K562 (cell line): ENCODE data around the gene ZNF646. TPM values are rescaled to one million over a fixed set of nuclear protein-coding genes. Genes with fewer than 3 reads are reported as not detected.
"Not testable (repeated sequence)": the region's sequence is repeated elsewhere in the genome, so short reads cannot be mapped to it uniquely, and the experiment has no call there.

Experiments used
- ATAC-seq: fragments of 200-7000 bp; cut with Tn5 transposase; 3 replicates; pipeline ENCODE4 v1.9.1; 2020; ENCODE audit warnings: moderate library complexity
- BruUV-seq: library from RNA; stranded (reverse); fragments of 400-500 nt; replicated peaks from 2 replicates; lab custom pipeline; 2021; lab: Mats Ljungman, UMichigan
- CTCF ChIA-PET: fragments of 300-600 bp; formaldehyde crosslinking; extraction: SDS; loops from one replicate; lab custom pipeline; 2021; ENCODE audit warnings: low intra/inter-chr PET ratio; lab: Yijun Ruan, JAX
- POLR2A ChIA-PET: fragments of 300-600, 350-650 bp; sonication (Branson Sonifier 250); formaldehyde crosslinking; extraction: SDS; loops from one replicate; lab custom pipeline; 2021; ENCODE audit warnings: antibody characterized with exemption, inconsistent platforms; lab: Yijun Ruan, JAX
- DNase-seq, 4 experiments: peaks; one replicate each; pipeline versions ENCODE4 v3.0.0 to v3.0.0-alpha.2; 2011 to 2018; ENCODE audit warnings: low spot score in 3 of 4, mixed read lengths in 3 of 4; ENCODE audit errors: extremely low read depth in 1 of 4
- FAIRE-seq: peaks from 2 replicates; lab custom pipeline; 2011; peaks lifted over from hg19 to GRCh38; lab: Jason Lieb, UNC
- H2AFZ ChIP-seq: 2 replicates; pipeline ENCODE4 v1.6.0; 2011; ENCODE audit warnings: low read depth, low read length, control low read depth, inconsistent platforms
- H3K27ac ChIP-seq: fragments of 200-600 bp; 3 replicates; pipeline ENCODE4 v1.8.0; 2011; ENCODE audit warnings: low read depth, mild to moderate bottlenecking, control low read depth, inconsistent platforms, low read length, moderate library complexity, mixed read lengths; ENCODE audit errors: extremely low read depth
- H3K27me3 ChIP-seq, 2 experiments: fragments of 300-600 bp in 1 of 2; 2 replicates in 1 of 2; 3 replicates in 1 of 2; pipeline versions ENCODE4 v1.6.0 to v1.8.0; 2011; ENCODE audit warnings: inconsistent platforms in 2 of 2, low read length in 2 of 2, mild to moderate bottlenecking in 1 of 2, mixed read lengths in 1 of 2, moderate library complexity in 1 of 2; ENCODE audit not compliant: control insufficient read depth in 2 of 2, insufficient read depth in 2 of 2
- H3K36me3 ChIP-seq: fragments of 300-600 bp; 3 replicates; pipeline ENCODE4 v1.8.0; 2011; ENCODE audit warnings: mild to moderate bottlenecking, low read length, inconsistent platforms; ENCODE audit not compliant: control insufficient read depth, insufficient read depth
- H3K4me1 ChIP-seq, 2 experiments: fragments of 200-600 bp in 1 of 2; replicated peaks in 1 of 2; 2 replicates in 1 of 2; 3 replicates in 1 of 2; pipeline versions ENCODE4 v1.5.1 to v1.8.0; 2011; ENCODE audit warnings: inconsistent platforms in 2 of 2, low read length in 2 of 2, mild to moderate bottlenecking in 1 of 2, mixed read lengths in 1 of 2, moderate library complexity in 1 of 2; ENCODE audit not compliant: control insufficient read depth in 2 of 2, insufficient read depth in 2 of 2
- H3K4me2 ChIP-seq: 2 replicates; pipeline ENCODE4 v1.6.1; 2011; ENCODE audit warnings: low read length, control low read depth, inconsistent platforms, mixed read lengths; ENCODE audit not compliant: insufficient read depth
- H3K4me3 ChIP-seq: fragments of 200-600 bp; sonication (generic), shearing (Covaris generic); 2 replicates; pipeline ENCODE4 v1.5.1; 2016; ENCODE audit warnings: control low read depth, inconsistent platforms
- H3K79me2 ChIP-seq: fragments of 200-600 bp; 3 replicates; pipeline ENCODE4 v1.8.0; 2011; ENCODE audit warnings: low read length, inconsistent platforms; ENCODE audit not compliant: control insufficient read depth, insufficient read depth
- H3K9ac ChIP-seq, 2 experiments: 2 replicates each; pipeline versions ENCODE4 v1.6.0 to v1.6.1; 2011; ENCODE audit warnings: low read depth in 2 of 2, low read length in 2 of 2, control low read depth in 1 of 2, inconsistent platforms in 1 of 2, mild to moderate bottlenecking in 1 of 2, mixed read lengths in 1 of 2; ENCODE audit not compliant: insufficient read depth in 1 of 2
- H3K9me1 ChIP-seq: one replicate; pipeline ENCODE4 v1.6.0; 2011; ENCODE audit warnings: inconsistent platforms, mild to moderate bottlenecking, low read length, moderate library complexity; ENCODE audit not compliant: control insufficient read depth, insufficient read depth
- H3K9me3 ChIP-seq: replicated peaks from 2 replicates; pipeline ENCODE4 v1.5.1; 2011; ENCODE audit warnings: low read depth, low read length, inconsistent platforms; ENCODE audit not compliant: control insufficient read depth, insufficient read depth
- H4K20me1 ChIP-seq: replicated peaks from 2 replicates; pipeline ENCODE4 v1.6.1; 2011; ENCODE audit warnings: low read length, inconsistent platforms, mixed read lengths; ENCODE audit not compliant: control insufficient read depth, insufficient read depth
- BCOR ChIP-seq: fragments of 450-650 bp; IDR thresholded peaks from 2 replicates; pipeline ENCODE4 v1.6.1; 2016
- CBFA2T2 ChIP-seq: fragments of 450-650 bp; conservative IDR thresholded peaks from 2 replicates; pipeline ENCODE4 v1.6.1; 2017; ENCODE audit warnings: mild to moderate bottlenecking
- CBFA2T3 ChIP-seq: fragments of 450-650 bp; IDR thresholded peaks from 2 replicates; pipeline ENCODE4 v1.6.1; 2017
- ZNF121 ChIP-seq: sonication (generic); formaldehyde crosslinking; conservative IDR thresholded peaks from 2 replicates; pipeline ENCODE4 v1.8.0; 2022; ENCODE audit warnings: missing genetic modification reagents
- WGBS: fragments of 100-300 bp; shearing (Covaris generic); methylation state at CpG from one replicate; pipeline ENCODE4 v1.1.6; 2016; ENCODE audit warnings: low coverage, mixed read lengths; ENCODE audit not compliant: insufficient coverage; ENCODE audit errors: missing lambda C conversion rate; 5-methylcytosine and 5-hydroxymethylcytosine counted together
- in situ Hi-C: fragments of 300-500 bp; cut with MboI; formaldehyde crosslinking; loops from 4 replicates; pipeline ENCODE4 v1.15.0; 2018; ENCODE audit warnings: inconsistent platforms, mixed read lengths
- intact Hi-C: fragments of 100-400 bp; cut with micrococcal nuclease; formaldehyde crosslinking; loops from 2 replicates; pipeline ENCODE4 v1.14.2; 2022
- polyA plus RNA-seq, 8 experiments: library from polyadenylated mRNA; depleted of rRNA in 4 of 8; stranded (reverse) in 5 of 8; unstranded in 3 of 8; fragments of >200 nt; fragmentation: Nextera tagmentation in 2 of 8; fragmentation: Illumina TruSeq in 1 of 8; extraction: Ambion mirVana in 2 of 8; extraction: Trizol in 1 of 8; gene quantifications; 2 replicates each; pipeline versions ENCODE4 v1.2.1 to v1.2.3, GENCODE V29; 2011 to 2014; ENCODE audit warnings: inconsistent platforms in 1 of 8, missing spikeins in 1 of 8
- total RNA-seq, 7 experiments: library from RNA; depleted of rRNA in 6 of 7; stranded (reverse); fragments of >200 nt in 6 of 7; fragmentation: Illumina TruSeq in 2 of 7; extraction: Trizol in 2 of 7; gene quantifications; 2 replicates each; pipeline versions ENCODE4 v1.2.1 to v1.2.3, GENCODE V29; 2011 to 2021; ENCODE audit warnings: low replicate concordance in 1 of 7
- TF ChIP-seq, protein P1 (sequence below): sonication (generic); formaldehyde crosslinking; IDR thresholded peaks from 2 replicates; pipeline ENCODE4 v1.8.0; 2022; ENCODE audit warnings: missing genetic modification reagents, mild to moderate bottlenecking, moderate library complexity, borderline replicate concordance
- TF ChIP-seq, protein P2 (sequence below), 2 experiments: IDR thresholded peaks; 2 replicates each; pipeline ENCODE4 v1.6.1; 2011; ENCODE audit warnings: borderline replicate concordance in 1 of 2, control low read depth in 1 of 2, low read depth in 1 of 2, low read length in 1 of 2, mild to moderate bottlenecking in 1 of 2, mixed read lengths in 1 of 2, moderate library complexity in 1 of 2; ENCODE audit not compliant: insufficient read depth in 1 of 2, insufficient read length in 1 of 2, poor library complexity in 1 of 2, severe bottlenecking in 1 of 2; ENCODE audit errors: extremely low read depth in 1 of 2

Gene ZNF646
- total and polyA plus RNA-seq, 9 of the 15 experiments (the other 6 are each of a cell fraction or from before 2014, with no cell fraction given) = 0.08 to 20.6 (median 8.0) TPM

DNA sequence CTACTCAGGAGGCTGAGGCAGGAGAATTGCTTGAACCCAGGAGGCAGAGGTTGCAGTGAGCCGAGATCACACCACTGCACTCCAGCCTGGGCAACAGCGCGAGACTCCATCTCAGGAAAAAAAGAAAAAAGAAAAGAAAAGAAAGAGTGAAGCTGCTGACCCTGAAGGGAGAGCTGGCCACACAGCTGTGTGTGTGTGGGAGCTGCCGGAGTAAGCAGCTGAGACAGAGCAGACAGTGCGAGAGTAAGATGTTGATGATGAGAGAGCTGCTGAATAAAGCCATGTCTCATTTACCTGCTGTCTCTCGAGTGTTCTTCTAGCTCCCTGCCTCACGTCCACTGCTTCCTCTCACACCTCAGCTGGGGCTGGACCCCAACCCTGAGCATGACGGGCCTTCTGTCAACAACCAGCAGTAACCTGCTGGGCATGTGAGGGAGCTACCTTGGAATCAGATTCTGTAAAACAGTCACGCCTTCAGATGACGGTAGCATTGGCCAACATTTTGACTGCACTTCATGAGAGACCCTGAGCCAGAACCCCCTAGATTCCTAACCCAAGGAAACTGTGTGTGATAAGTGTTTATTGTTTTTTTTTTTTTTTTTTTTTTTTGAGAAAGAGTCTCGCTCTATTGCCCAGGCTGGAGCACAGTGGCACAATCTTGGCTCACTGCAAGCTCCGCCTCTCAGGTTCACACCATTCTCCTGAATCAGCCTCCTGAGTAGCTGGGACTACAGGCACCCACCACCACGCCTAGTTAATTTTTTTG, 26.8 kb downstream of the ZNF646 start:
- TF ChIP-seq, protein P1, sequence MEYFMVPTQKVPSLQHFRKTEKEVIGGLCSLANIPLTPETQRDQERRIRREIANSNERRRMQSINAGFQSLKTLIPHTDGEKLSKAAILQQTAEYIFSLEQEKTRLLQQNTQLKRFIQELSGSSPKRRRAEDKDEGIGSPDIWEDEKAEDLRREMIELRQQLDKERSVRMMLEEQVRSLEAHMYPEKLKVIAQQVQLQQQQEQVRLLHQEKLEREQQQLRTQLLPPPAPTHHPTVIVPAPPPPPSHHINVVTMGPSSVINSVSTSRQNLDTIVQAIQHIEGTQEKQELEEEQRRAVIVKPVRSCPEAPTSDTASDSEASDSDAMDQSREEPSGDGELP = peak; percentile 57; the same call in 1 of the 2 replicates
- peak; percentile 29 for TF ChIP-seq CBFA2T2
- TF ChIP-seq ZNF121 (CRISPR knock-in tag) = peak; percentile 52
- TF ChIP-seq CBFA2T3 = peak; percentile 40
- TF ChIP-seq, protein P2, sequence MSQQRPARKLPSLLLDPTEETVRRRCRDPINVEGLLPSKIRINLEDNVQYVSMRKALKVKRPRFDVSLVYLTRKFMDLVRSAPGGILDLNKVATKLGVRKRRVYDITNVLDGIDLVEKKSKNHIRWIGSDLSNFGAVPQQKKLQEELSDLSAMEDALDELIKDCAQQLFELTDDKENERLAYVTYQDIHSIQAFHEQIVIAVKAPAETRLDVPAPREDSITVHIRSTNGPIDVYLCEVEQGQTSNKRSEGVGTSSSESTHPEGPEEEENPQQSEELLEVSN (IDR thresholded peaks at IDR 0.05; ENCODE audit: borderline replicate concordance in 1 of 2, extremely low read depth in 1 of 2, insufficient read depth in 1 of 2, insufficient read length in 1 of 2, low read depth in 1 of 2, low read length in 1 of 2, poor library complexity in 1 of 2, severe bottlenecking in 1 of 2) = peak in 1 of 2 experiments; percentile 5
- TF ChIP-seq BCOR = 0 out of 2 replicates have a peak, but pooled peaks have one; percentile 26
- TF ChIP-seq, all 486 proteins: peak for 6; not testable (repeated sequence) for 480
- H3K4me3 ChIP-seq, H3K9me1 ChIP-seq, H3K27me3 ChIP-seq, DNase-seq, H4K20me1 ChIP-seq, H3K27ac ChIP-seq, H3K4me2 ChIP-seq, H3K9me3 ChIP-seq, H3K9ac ChIP-seq, BruUV-seq, intact Hi-C loops, CTCF ChIA-PET, H3K36me3 ChIP-seq, H3K79me2 ChIP-seq, in situ Hi-C loops: not testable (repeated sequence)
- 53% methylated on average over 13 of the region's 13 CpGs for WGBS
- POLR2A ChIA-PET = interaction anchor here (0.7 to 3.0 kb wide), 6 partner anchors 20 to 349 kb away, joined by 3 to 19 read pairs (median 4); partner anchors contain the start of genes FUS, HSD3B7, ZNF646 and ZNF668
- FAIRE-seq (peak; percentile 65), ATAC-seq (peak; percentile 29; the same call in 2 of the 3 replicates)
- Histone ChIP-seq H2AFZ (peak overlapping the region; percentile 77), H3K4me1 (peaks cover 5 to 12% of the 10 kb centered on the region in 2 experiments; a peak in 4 of 5 replicates)
